Measurements from ENCODE around the gene CPEB3.
"Not testable (repeated sequence)": the region's sequence is repeated elsewhere in the genome, so short reads cannot be mapped to it uniquely, and the experiment has no call there.

The CPEB3 gene

GRCh38 chr10:92290837-92291615 is at the start of gene CPEB3, which contains the start of gene MARCHF5:
CPEB3 (minus strand) TSS chr10:92291078; CDS start chr10:92240350, 50,728 bp downstream.
MARCHF5 (plus strand) TSS chr10:92291167; CDS start chr10:92291495, 328 bp downstream.
- peak; percentile 84 to 85 for DNase-seq

GRCh38 chr10:92329927-92330326 is 39.0 kb upstream of the CPEB3 start:
- not testable (repeated sequence) for DNase-seq

- DNase-seq: no peak
Observed at GRCh38 chr10:92328993-92329392, 38.1 kb upstream of the CPEB3 start.

- no peak for DNase-seq
Observed at GRCh38 chr10:92327445-92328433, 36.9 kb upstream of the CPEB3 start.

GRCh38 chr10:92323079-92323478 is 32.2 kb upstream of the CPEB3 start:
- DNase-seq: no peak

GRCh38 chr10:92316610-92317009 is 25.7 kb upstream of the CPEB3 start:
- no peak for DNase-seq

GRCh38 chr10:92313750-92314149 is 22.9 kb upstream of the CPEB3 start:
- DNase-seq: no peak

- no peak for DNase-seq
Observed at GRCh38 chr10:92309272-92309671, 18.4 kb upstream of the CPEB3 start.

GRCh38 chr10:92305133-92306072 is 14.5 kb upstream of the CPEB3 start:
- no peak for DNase-seq

GRCh38 chr10:92304061-92304460 is 13.2 kb upstream of the CPEB3 start:
- no peak for DNase-seq

- DNase-seq: no peak
Observed at GRCh38 chr10:92303096-92303495, 12.2 kb upstream of the CPEB3 start.

- no peak for DNase-seq
Observed at GRCh38 chr10:92298487-92298886, 7.6 kb upstream of the CPEB3 start.

- DNase-seq: peak; percentile 25 to 33
Observed at GRCh38 chr10:92291921-92292845, 1.3 kb upstream of the CPEB3 start.

- DNase-seq: peak; percentile 5 to 11
Observed at GRCh38 chr10:92291616-92291865, 663 bp upstream of the CPEB3 start.

GRCh38 chr10:92290076-92290836 is 622 bp downstream of the CPEB3 start:
- peak in 1 of 2 donors; percentile 15 for DNase-seq

- no peak for DNase-seq
Observed at GRCh38 chr10:92284112-92284704, 6.7 kb downstream of the CPEB3 start.

- no peak for DNase-seq
Observed at GRCh38 chr10:92278996-92279696, 11.7 kb downstream of the CPEB3 start.

GRCh38 chr10:92274071-92274470 is 16.8 kb downstream of the CPEB3 start:
- no peak for DNase-seq

- DNase-seq: no peak
Observed at GRCh38 chr10:92268748-92269147, 22.1 kb downstream of the CPEB3 start.

GRCh38 chr10:92267343-92267742 is 23.5 kb downstream of the CPEB3 start:
- DNase-seq: no peak
